Ecto neural progenitor cell (in vitro differentiated cells): Measurements from ENCODE around the gene LILRB1.
"Not testable (repeated sequence)": the region's sequence is repeated elsewhere in the genome, so short reads cannot be mapped to it uniquely, and the experiment has no call there.

Source experiments
- DNase-seq: peaks from one replicate; pipeline ENCODE4 v3.0.0-alpha.2; 2018; ENCODE audit warnings: low spot score

The LILRB1 gene

GRCh38 chr19:54624934-54625730 lies 5.2 kb upstream of the LILRB1 start:
- DNase-seq, result not testable (repeated sequence)

GRCh38 chr19:54626757-54627156 lies 3.5 kb upstream of the LILRB1 start:
- DNase-seq, result no peak

GRCh38 chr19:54627912-54628311 lies 2.4 kb upstream of the LILRB1 start:
- DNase-seq, result not testable (repeated sequence)

- no peak for DNase-seq
Measured at GRCh38 chr19:54630782-54631181, 498 bp downstream of the LILRB1 start.

- DNase-seq, result not testable (repeated sequence)
Measured at GRCh38 chr19:54631489-54632337, 1.4 kb downstream of the LILRB1 start.

- DNase-seq, result not testable (repeated sequence)
Measured at GRCh38 chr19:54632517-54632916, 2.2 kb downstream of the LILRB1 start.

- DNase-seq, result no peak
Measured at GRCh38 chr19:54633401-54633800, 3.1 kb downstream of the LILRB1 start.

GRCh38 chr19:54636081-54636480 lies 5.8 kb downstream of the LILRB1 start:
- DNase-seq, result not testable (repeated sequence)

GRCh38 chr19:54638683-54639082 lies 8.4 kb downstream of the LILRB1 start:
- DNase-seq, result no peak

- not testable (repeated sequence) for DNase-seq
Measured at GRCh38 chr19:54642953-54643352, 12.7 kb downstream of the LILRB1 start.

GRCh38 chr19:54643583-54643982 lies 13.3 kb downstream of the LILRB1 start:
- not testable (repeated sequence) for DNase-seq

- no peak for DNase-seq
Measured at GRCh38 chr19:54644056-54644455, 13.8 kb downstream of the LILRB1 start.

GRCh38 chr19:54646331-54646841 lies 16.1 kb downstream of the LILRB1 start:
- no peak for DNase-seq

- no peak for DNase-seq
Measured at GRCh38 chr19:54648129-54648528, 17.8 kb downstream of the LILRB1 start.

- DNase-seq, result no peak
Measured at GRCh38 chr19:54650108-54650655, 19.9 kb downstream of the LILRB1 start.

- DNase-seq, result no peak
Measured at GRCh38 chr19:54653181-54653809, 23.0 kb downstream of the LILRB1 start.

- DNase-seq, result no peak
Measured at GRCh38 chr19:54654447-54655321, 24.4 kb downstream of the LILRB1 start.

GRCh38 chr19:54659300-54659699 lies 29.0 kb downstream of the LILRB1 start:
- no peak for DNase-seq

GRCh38 chr19:54660306-54660705 lies 30.0 kb downstream of the LILRB1 start:
- no peak for DNase-seq

- no peak for DNase-seq
Measured at GRCh38 chr19:54660964-54661363, 30.7 kb downstream of the LILRB1 start.

- no peak for DNase-seq
Measured at GRCh38 chr19:54661846-54662481, 31.7 kb downstream of the LILRB1 start.
